ENCODE data around the gene HLA-A. TPM values are rescaled to one million over a fixed set of nuclear protein-coding genes. Genes with fewer than 3 reads are reported as not detected.

HLA-A gene
- total and polyA plus RNA-seq, 2 donors (not counting 3 experiments of a cell fraction or from before 2014, with no cell fraction given) = 294 to 822 TPM

DNA sequence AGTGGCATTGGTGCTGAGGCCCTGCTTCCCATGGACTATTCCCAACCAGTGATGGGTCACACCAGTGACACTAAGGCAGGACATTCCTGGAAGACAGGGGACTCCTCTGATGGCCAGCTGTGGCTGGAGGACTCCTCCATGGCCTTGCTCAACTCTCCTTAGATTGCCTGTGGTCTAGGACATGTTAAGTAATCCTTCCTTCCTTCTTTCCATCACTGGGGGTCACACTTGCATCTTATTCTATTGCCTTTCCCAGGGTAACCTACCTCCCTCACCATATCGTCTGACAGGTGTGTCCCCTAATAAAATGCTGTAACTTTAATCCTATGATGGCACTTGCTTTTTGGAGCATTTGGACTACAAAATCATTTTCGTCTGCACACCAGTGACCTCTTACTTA is 24.5 kb upstream of the HLA-A start:
- no peak for FAIRE-seq
- peaks cover 7 to 20% of the 10 kb centered on the region in 2 experiments for H3K27me3 ChIP-seq (ENCODE audit: control insufficient read depth in 2 of 2, insufficient read depth in 2 of 2, low read length in 2 of 2)
- no peaks in the 10 kb centered on the region for H3K79me2 ChIP-seq (ENCODE audit: control insufficient read depth, insufficient read depth, low read length)
- no peak overlapping the region for H3K27ac ChIP-seq (ENCODE audit: insufficient read depth, low read depth, low read length)
- no peak overlapping the region for H3K9ac ChIP-seq (replicated peaks; ENCODE audit: extremely low read depth, insufficient read depth, low read length)
- TF ChIP-seq FOS (IDR thresholded peaks at IDR 0.05; ENCODE audit: borderline replicate concordance, insufficient read depth, low read length) (no peak), MYC (IDR thresholded peaks at IDR 0.05; ENCODE audit: low read depth, low read length) (no peak), CTCF (IDR thresholded peaks at IDR 0.05; ENCODE audit: extremely low read depth in 1 of 2, insufficient read depth in 1 of 2, low read depth in 1 of 2, low read length in 2 of 2) (no peak), POLR2A (IDR thresholded peaks at IDR 0.05; ENCODE audit: low read depth, low read length) (no peak), EZH2 (IDR thresholded peaks at IDR 0.05; ENCODE audit: borderline replicate concordance, low read depth, low read length, severe bottlenecking) (no peak), GATA2 (IDR thresholded peaks at IDR 0.05; ENCODE audit: insufficient read depth, insufficient read length, low read depth, low read length) (no peak), POLR2AphosphoS5 (IDR thresholded peaks at IDR 0.05; ENCODE audit: insufficient read depth, low read depth, low read length) (no peak)
- TF ChIP-seq, protein P1, sequence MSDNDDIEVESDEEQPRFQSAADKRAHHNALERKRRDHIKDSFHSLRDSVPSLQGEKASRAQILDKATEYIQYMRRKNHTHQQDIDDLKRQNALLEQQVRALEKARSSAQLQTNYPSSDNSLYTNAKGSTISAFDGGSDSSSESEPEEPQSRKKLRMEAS (IDR thresholded peaks at IDR 0.05; ENCODE audit: insufficient read depth, insufficient read length) = no peak
- no peak for DNase-seq (ENCODE audit: low read depth, low spot score)
- H2AFZ ChIP-seq (ENCODE audit: low read depth, low read length) = no peak overlapping the region
- H3K4me2 ChIP-seq (ENCODE audit: insufficient read depth, low read length) = no peak overlapping the region
- no peaks in the 10 kb centered on the region for H4K20me1 ChIP-seq (replicated peaks; ENCODE audit: control insufficient read depth, extremely low read depth, insufficient read depth, low read length)
- H3K36me3 ChIP-seq (ENCODE audit: control insufficient read depth in 2 of 2, extremely low read depth in 1 of 2, insufficient read depth in 2 of 2, low read length in 2 of 2) = no peaks in the 10 kb centered on the region
- no peaks in the 10 kb centered on the region for H3K9me3 ChIP-seq (replicated peaks; ENCODE audit: control insufficient read depth, insufficient read depth, low read length)
- dilution Hi-C loops (cut with MboI; ENCODE audit: extremely low pct_ligation_motif_present, low sequenced_read_pairs) (no loop called here), intact Hi-C loops (cut with micrococcal nuclease) (no loop called here)
- POLR2A ChIA-PET = no interaction called here
- BruUV-seq (replicated peaks) = no TSS peak
- CTCF ChIA-PET = no interaction called here
- no peaks in the 10 kb centered on the region for H3K9me1 ChIP-seq (replicated peaks; ENCODE audit: control insufficient read depth, extremely low read depth, insufficient read depth, low read length)
- no peaks in the 10 kb centered on the region for H3K4me1 ChIP-seq (ENCODE audit: control insufficient read depth, extremely low read depth, insufficient read depth, low read length)
- H3K4me3 ChIP-seq (replicated peaks in 1 of 3; ENCODE audit: insufficient read depth in 1 of 3, low read depth in 1 of 3, low read length in 3 of 3) = no peak overlapping the region
